Measurements from ENCODE around the gene SIX3.
A peak's percentile ranks its signal among the peaks of the same experiment; 100 is the strongest.

SIX3 gene

DNA sequence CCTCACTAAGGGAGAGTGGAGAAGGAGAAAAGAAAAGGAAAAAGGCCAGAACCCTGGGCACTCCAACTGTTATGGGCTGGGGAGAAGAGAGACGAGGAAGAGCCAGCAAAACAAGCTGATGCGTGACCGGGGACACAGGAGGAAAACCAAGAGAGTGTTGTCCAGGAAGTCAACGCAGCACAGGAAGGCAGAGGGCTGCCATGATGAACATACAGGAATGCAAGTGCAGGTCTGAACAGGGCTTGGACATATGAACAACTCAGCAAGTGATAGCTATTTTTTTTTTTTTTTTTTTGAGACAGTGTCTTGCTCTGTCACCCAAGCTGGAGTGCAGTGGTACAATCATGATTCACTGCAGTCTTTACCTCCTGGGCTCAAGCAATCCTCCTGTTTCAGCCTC is 28.4 kb downstream of the SIX3 start:
- no peak for TF ChIP-seq CTCF (IDR thresholded peaks at IDR 0.05; ENCODE audit: low read depth, low read length)
- no peak overlapping the region for H3K4me3 ChIP-seq (ENCODE audit: low read depth, low read length)

DNA sequence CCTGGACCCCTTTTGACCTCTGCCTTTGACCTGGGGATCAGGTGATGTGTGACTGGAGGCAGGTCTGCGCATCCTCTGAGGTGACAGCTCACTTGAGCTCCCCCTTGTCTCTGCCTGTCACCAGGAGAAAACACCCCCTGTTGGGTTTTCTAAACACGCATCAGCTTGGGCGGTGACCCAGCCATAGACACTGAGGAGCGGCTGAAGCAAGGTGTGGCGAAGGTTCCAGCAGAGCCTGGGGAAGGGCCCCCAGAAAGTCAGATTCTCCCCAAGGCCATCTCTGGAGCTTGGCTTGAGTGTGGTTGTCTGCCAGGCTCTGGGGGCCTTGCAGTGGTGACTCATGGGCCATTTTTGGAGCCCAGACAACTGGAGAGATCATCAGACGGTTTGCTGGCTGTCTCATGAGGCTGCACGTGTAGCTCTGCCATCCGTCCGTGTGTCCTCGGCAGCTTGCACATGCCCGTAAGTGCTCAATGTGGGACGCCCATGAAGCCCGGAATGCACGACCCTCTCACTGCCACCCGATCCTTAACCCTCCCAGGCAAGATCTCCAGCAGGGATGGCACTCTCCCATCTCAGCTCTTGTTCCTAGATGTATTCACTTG is 29.4 kb downstream of the SIX3 start:
- no peak for TF ChIP-seq CTCF (IDR thresholded peaks at IDR 0.05; ENCODE audit: low read depth, low read length)
- no peak overlapping the region for H3K4me3 ChIP-seq (ENCODE audit: low read depth, low read length)

- TF ChIP-seq CTCF (IDR thresholded peaks at IDR 0.05; ENCODE audit: low read depth, low read length): no peak
- peak overlapping the region; percentile 13 for H3K4me3 ChIP-seq (ENCODE audit: low read depth, low read length)
These were observed 31.5 kb downstream of the SIX3 start for GRCh38 chr2:44972771-44973535.

- peak; percentile 34 for TF ChIP-seq CTCF (IDR thresholded peaks at IDR 0.05; ENCODE audit: low read depth, low read length)
- H3K4me3 ChIP-seq (ENCODE audit: low read depth, low read length): no peak overlapping the region
These were observed 32.7 kb downstream of the SIX3 start for GRCh38 chr2:44974064-44974715.

DNA sequence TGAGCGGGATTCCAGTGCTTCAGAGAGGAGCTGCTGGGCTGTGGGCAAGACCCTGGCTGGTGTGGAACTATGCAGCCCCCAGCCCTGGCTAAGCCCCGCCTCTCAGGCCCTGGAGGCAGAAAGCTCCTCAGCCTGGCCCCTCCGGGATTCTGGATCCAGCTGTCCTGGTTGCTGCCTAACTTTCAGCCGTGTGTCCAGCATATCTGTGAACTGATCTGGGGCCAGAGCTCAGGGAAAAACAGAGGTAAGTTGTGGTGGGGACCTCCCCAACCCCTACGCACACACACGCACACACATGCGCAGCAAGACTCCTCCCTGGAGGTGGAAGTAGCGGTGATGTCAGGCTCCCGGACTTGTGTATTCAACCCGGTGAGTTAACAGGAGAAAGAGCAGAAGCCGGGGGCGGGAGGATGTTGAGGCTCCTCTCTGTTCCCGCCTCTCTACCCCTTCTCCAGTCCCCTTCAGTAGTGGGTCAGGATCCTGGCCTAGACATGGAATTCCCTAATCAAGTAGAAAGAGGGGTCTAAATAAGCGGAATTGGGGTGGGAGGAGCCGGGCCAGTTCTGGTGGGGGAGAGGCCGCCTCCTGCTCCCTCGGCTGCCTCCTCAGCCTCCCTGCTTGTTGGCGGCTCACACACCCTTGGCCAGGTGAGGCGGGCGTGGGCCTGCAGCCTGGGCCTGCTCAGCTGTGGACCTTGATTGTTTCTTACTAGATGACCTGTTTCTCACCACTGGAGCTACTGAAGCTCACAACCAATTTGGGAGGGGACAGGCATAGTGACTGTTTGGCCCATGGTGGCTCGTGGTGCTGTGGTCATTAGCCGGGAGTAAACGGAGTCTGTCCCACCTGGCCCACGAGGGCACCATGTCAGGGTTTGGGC is 34.3 kb downstream of the SIX3 start:
- H3K4me3 ChIP-seq (ENCODE audit: low read depth, low read length): no peak overlapping the region
- no peak for TF ChIP-seq CTCF (IDR thresholded peaks at IDR 0.05; ENCODE audit: low read depth, low read length)

DNA sequence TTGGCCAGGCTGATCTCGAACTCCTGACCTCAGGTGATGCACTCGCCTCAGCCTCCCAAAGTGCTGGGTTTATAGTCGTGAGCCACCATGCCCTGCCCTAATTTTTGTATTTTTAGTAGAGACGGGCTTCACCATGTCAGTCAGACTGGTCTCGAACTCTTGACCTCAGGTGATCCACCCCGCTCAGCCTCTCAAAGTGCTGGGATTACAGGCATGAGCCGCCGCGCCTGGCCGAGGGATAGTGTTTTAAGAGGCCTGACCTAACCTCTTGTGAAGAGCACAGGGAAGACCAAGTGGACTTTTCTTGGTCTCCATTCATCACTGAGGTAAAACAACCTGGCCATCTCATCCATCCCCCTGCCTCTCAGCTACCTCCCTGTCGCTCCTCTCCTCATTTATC is 38.1 kb downstream of the SIX3 start:
- H3K4me3 ChIP-seq (ENCODE audit: low read depth, low read length): no peak overlapping the region
- TF ChIP-seq CTCF (IDR thresholded peaks at IDR 0.05; ENCODE audit: low read depth, low read length): no peak

Measured in WI38 (cell line).